GM21619 (cell line): ENCODE results near the gene R3HDM2.
"Not testable (repeated sequence)": the region's sequence is repeated elsewhere in the genome, so short reads cannot be mapped to it uniquely, and the experiment has no call there.

Source experiments
- ATAC-seq: cut with Tn5 transposase; IDR thresholded peaks from one replicate; pipeline ENCODE4 v1.9.1; 2021; ENCODE audit not compliant: unreplicated experiment

The R3HDM2 gene

GRCh38 chr12:57454213-57454565, 23.3 kb upstream of the R3HDM2 start:
- no peak for ATAC-seq

- ATAC-seq, result peak; percentile 41
Observed at GRCh38 chr12:57452937-57453509, 22.2 kb upstream of the R3HDM2 start.

GRCh38 chr12:57452181-57452936, 21.5 kb upstream of the R3HDM2 start:
- no peak for ATAC-seq

GRCh38 chr12:57451233-57451778, 20.5 kb upstream of the R3HDM2 start:
- no peak for ATAC-seq

- ATAC-seq, result no peak
Observed at GRCh38 chr12:57450057-57450456, 19.2 kb upstream of the R3HDM2 start.

GRCh38 chr12:57449375-57449774, 18.5 kb upstream of the R3HDM2 start:
- no peak for ATAC-seq

GRCh38 chr12:57448669-57449068, 17.8 kb upstream of the R3HDM2 start:
- no peak for ATAC-seq

GRCh38 chr12:57446292-57446960, 15.6 kb upstream of the R3HDM2 start:
- no peak for ATAC-seq

- no peak for ATAC-seq
Observed at GRCh38 chr12:57444744-57445143, 13.9 kb upstream of the R3HDM2 start.

GRCh38 chr12:57444337-57444736, 13.5 kb upstream of the R3HDM2 start:
- not testable (repeated sequence) for ATAC-seq

- ATAC-seq, result no peak
Observed at GRCh38 chr12:57441846-57442427, 11.1 kb upstream of the R3HDM2 start.

GRCh38 chr12:57441393-57441792, 10.6 kb upstream of the R3HDM2 start:
- not testable (repeated sequence) for ATAC-seq

GRCh38 chr12:57439762-57440266, 9.0 kb upstream of the R3HDM2 start:
- ATAC-seq, result no peak

- no peak for ATAC-seq
Observed at GRCh38 chr12:57438400-57438799, 7.6 kb upstream of the R3HDM2 start.

GRCh38 chr12:57435293-57435692, 4.5 kb upstream of the R3HDM2 start:
- ATAC-seq, result no peak

- no peak for ATAC-seq
Observed at GRCh38 chr12:57434517-57435223, 3.8 kb upstream of the R3HDM2 start, which contains the start of gene INHBC. Gene INHBC, plus strand, starts transcription at chr12:57434784. Its CDS starts 103 bp downstream, at chr12:57434887.

- ATAC-seq, result no peak
Observed at GRCh38 chr12:57433370-57433769, 2.5 kb upstream of the R3HDM2 start.

- ATAC-seq, result no peak
Observed at GRCh38 chr12:57431654-57432188, 878 bp upstream of the R3HDM2 start.

- peak; percentile 40 for ATAC-seq
Observed at GRCh38 chr12:57430112-57430930, 522 bp downstream of the R3HDM2 start.
